Stomach (tissue), 9 donors: ENCODE data around the gene FITM1. TPM values are rescaled to one million over a fixed set of nuclear protein-coding genes. Genes with fewer than 3 reads are reported as not detected.

Experiments used
- DNase-seq, 2 donors: peaks; one replicate each; pipeline versions ENCODE4 v3.0.0 to v3.0.0-alpha.2; 2013 to 2019
- H3K27ac ChIP-seq, 5 donors: fragments of 200-600 bp in 4 of 5; sonication (generic) in 4 of 5; one replicate each; pipeline ENCODE4 v1.5.1; 2013 to 2019; ENCODE audit warnings: mild to moderate bottlenecking in 1 of 5, moderate library complexity in 1 of 5
- H3K27me3 ChIP-seq, 3 donors: fragments of 200-600 bp; sonication (generic); one replicate each; pipeline ENCODE4 v1.5.1; 2017 to 2019; ENCODE audit warnings: mixed run types in 1 of 3
- H3K36me3 ChIP-seq, 4 donors: fragments of 200-600 bp; sonication (generic); 1 replicate in 3 of 4; 2 replicates in 1 of 4; pipeline ENCODE4 v1.5.1; 2016 to 2019
- H3K4me1 ChIP-seq, 4 donors: fragments of 200-600 bp; sonication (generic); one replicate each; pipeline ENCODE4 v1.5.1; 2016 to 2019
- H3K4me3 ChIP-seq, 4 donors: fragments of 200-600 bp; sonication (generic) in 3 of 4; one replicate each; pipeline ENCODE4 v1.5.1; 2016 to 2019; ENCODE audit warnings: mild to moderate bottlenecking in 1 of 4
- H3K9me3 ChIP-seq, 4 donors: fragments of 200-600 bp; sonication (generic); one replicate each; pipeline ENCODE4 v1.5.1; 2016 to 2019
- CTCF ChIP-seq, 7 experiments: fragments of 450-650 bp in 4 of 7; fragments of 200-600 bp in 3 of 7; sonication (generic) in 3 of 7; IDR thresholded peaks; one replicate each; pipeline ENCODE4 v1.5.1; 2016 to 2019; ENCODE audit warnings: antibody characterized with exemption in 7 of 7, control low read depth in 2 of 7, mild to moderate bottlenecking in 1 of 7
- EP300 ChIP-seq: sonication (generic); formaldehyde crosslinking; IDR thresholded peaks from one replicate; pipeline ENCODE4 v1.6.1; 2017; ENCODE audit warnings: antibody characterized with exemption
- POLR2A ChIP-seq, 4 donors: fragments of 450-650 bp; IDR thresholded peaks; one replicate each; pipeline ENCODE4 v1.6.1; 2016; ENCODE audit warnings: antibody characterized with exemption in 4 of 4, control low read depth in 2 of 4, mild to moderate bottlenecking in 1 of 4, moderate library complexity in 1 of 4
- POLR2AphosphoS5 ChIP-seq, 3 donors: sonication (generic); formaldehyde crosslinking; IDR thresholded peaks; one replicate each; pipeline ENCODE4 v1.6.1; 2016; ENCODE audit warnings: antibody characterized with exemption in 3 of 3
- WGBS, 5 donors: extraction: QIAGEN DNeasy Blood & Tissue Kit in 3 of 5; methylation state at CpG; one replicate each; pipeline versions ENCODE4 v1.1.5 to v1.1.7; 2013 to 2018; 5-methylcytosine and 5-hydroxymethylcytosine counted together
- intact Hi-C: fragments of 100-400 bp; cut with DNase I; formaldehyde crosslinking; loops from one replicate; pipeline ENCODE4 v1.15.1; 2023; ENCODE audit warnings: low total_unique reads
- polyA plus RNA-seq, 3 donors: library from polyadenylated mRNA; stranded (reverse); fragments of 200-250 nt; gene quantifications; one replicate each; pipeline ENCODE4 v1.2.3, GENCODE V29; 2013
- total RNA-seq, 5 donors: library from RNA; depleted of rRNA; stranded (reverse); fragments of >200 nt; gene quantifications; one replicate each; pipeline versions ENCODE4 v1.1.0 to v1.2.3, GENCODE V29; 2014 to 2016
- donor health status: healthy with polysubstance abuse.
- donor health status: Bipolar disorder and iron deficiency.
- donor health status: healthy.

FITM1 gene
- total and polyA plus RNA-seq, 8 donors = 0.87 to 80.5 (median 2.2) TPM; not detected in 3

GRCh38 chr14:24094841-24095270 lies 35.6 kb upstream of the FITM1 start:
- intact Hi-C loops = no loop called here
- Histone ChIP-seq H3K36me3 (peaks cover 0 to 21% (median 20%) of the 10 kb centered on the region in 4 donors), H3K9me3 (no peaks in the 10 kb centered on the region), H3K27ac (peak overlapping the region; percentile 94 to 99 (median 95)), H3K27me3 (no peaks in the 10 kb centered on the region), H3K4me1 (peaks cover 10 to 57% (median 40%) of the 10 kb centered on the region in 4 donors), H3K4me3 (peak overlapping the region; percentile 70 to 85 (median 74))
- WGBS, 5 donors = 8 to 12% (median 10%) methylated on average over 14 of the region's 14 CpGs
- no peak for DNase-seq
- no peak for TF ChIP-seq POLR2A (IDR thresholded peaks at IDR 0.05)
- no peak for TF ChIP-seq EP300
- TF ChIP-seq POLR2AphosphoS5 (IDR thresholded peaks at IDR 0.05) = no peak
- TF ChIP-seq CTCF (IDR thresholded peaks at IDR 0.05) = no peak

GRCh38 chr14:24095271-24096068 lies 35.0 kb upstream of the FITM1 start:
- WGBS, 5 donors = 57 to 63% (median 59%) methylated on average over 12 of the region's 12 CpGs
- Histone ChIP-seq H3K4me1 (peaks cover 10 to 55% (median 40%) of the 10 kb centered on the region in 4 donors), H3K36me3 (peaks cover 0 to 27% (median 25%) of the 10 kb centered on the region in 4 donors), H3K27ac (peak overlapping the region; percentile 94 to 99 (median 95)), H3K9me3 (no peaks in the 10 kb centered on the region), H3K27me3 (no peaks in the 10 kb centered on the region), H3K4me3 (peak overlapping the region; percentile 70 to 85 (median 74))
- DNase-seq = peak in 1 of 2 donors; percentile 66
- intact Hi-C loops = no loop called here
- TF ChIP-seq POLR2A (IDR thresholded peaks at IDR 0.05) = no peak
- no peak for TF ChIP-seq POLR2AphosphoS5 (IDR thresholded peaks at IDR 0.05)
- no peak for TF ChIP-seq CTCF (IDR thresholded peaks at IDR 0.05)
- TF ChIP-seq EP300 = no peak

GRCh38 chr14:24096545-24097181 lies 33.8 kb upstream of the FITM1 start:
- no peaks in the 10 kb centered on the region for H3K27me3 ChIP-seq
- no peak for DNase-seq
- peaks cover 0 to 37% (median 30%) of the 10 kb centered on the region in 4 donors for H3K36me3 ChIP-seq
- H3K4me3 ChIP-seq = no peak overlapping the region
- TF ChIP-seq EP300 = no peak
- no peak for TF ChIP-seq CTCF (IDR thresholded peaks at IDR 0.05)
- TF ChIP-seq POLR2AphosphoS5 (IDR thresholded peaks at IDR 0.05) = no peak
- no peak for TF ChIP-seq POLR2A (IDR thresholded peaks at IDR 0.05)
- H3K9me3 ChIP-seq = no peaks in the 10 kb centered on the region
- WGBS, 5 donors = 94 to 97% (median 95%) methylated on average over 8 of the region's 8 CpGs
- peaks cover 7 to 43% (median 37%) of the 10 kb centered on the region in 4 donors for H3K4me1 ChIP-seq
- intact Hi-C loops = no loop called here
- H3K27ac ChIP-seq = no peak overlapping the region

GRCh38 chr14:24098229-24098926 lies 32.1 kb upstream of the FITM1 start:
- WGBS, 5 donors = 87 to 96% (median 93%) methylated on average over 9 to 16 of the region's 16 CpGs
- Histone ChIP-seq H3K27ac (no peak overlapping the region), H3K27me3 (no peaks in the 10 kb centered on the region), H3K4me1 (peaks cover 0 to 26% (median 26%) of the 10 kb centered on the region in 4 donors), H3K9me3 (no peaks in the 10 kb centered on the region), H3K4me3 (no peak overlapping the region), H3K36me3 (peaks cover 0 to 46% (median 40%) of the 10 kb centered on the region in 4 donors)
- no peak for DNase-seq
- intact Hi-C loops = no loop called here
- TF ChIP-seq POLR2AphosphoS5 (IDR thresholded peaks at IDR 0.05) (no peak), EP300 (no peak), POLR2A (IDR thresholded peaks at IDR 0.05) (no peak), CTCF (IDR thresholded peaks at IDR 0.05) (no peak)
